Sigmoid colon (tissue), 4 donors: ENCODE measurements around the gene CHRNA7.

Experiments used
- CTCF ChIP-seq, 4 experiments: fragments of 450-650 bp in 3 of 4; fragments of 200-600 bp in 1 of 4; IDR thresholded peaks; one replicate each; pipeline ENCODE4 v1.5.1; 2016 to 2019; ENCODE audit warnings: antibody characterized with exemption in 4 of 4, mild to moderate bottlenecking in 3 of 4, moderate library complexity in 2 of 4
- POLR2AphosphoS5 ChIP-seq, 4 donors: sonication (generic); formaldehyde crosslinking; IDR thresholded peaks; one replicate each; pipeline ENCODE4 v1.6.1; 2017; ENCODE audit warnings: antibody characterized with exemption in 4 of 4

GRCh38 chr15:32091505-32092380 lies 61.4 kb downstream of the CHRNA7 start:
- TF ChIP-seq CTCF (IDR thresholded peaks at IDR 0.05) (no peak), POLR2AphosphoS5 (IDR thresholded peaks at IDR 0.05) (no peak)
